HG02938 (cell line): ENCODE data around the gene IRX4.
"Not testable (repeated sequence)": the region's sequence is repeated elsewhere in the genome, so short reads cannot be mapped to it uniquely, and the experiment has no call there.

Experiments used
- ATAC-seq: cut with Tn5 transposase; IDR thresholded peaks from one replicate; pipeline ENCODE4 v1.9.1; 2021; ENCODE audit warnings: mild to moderate bottlenecking, moderate library complexity; ENCODE audit not compliant: unreplicated experiment

Gene IRX4

DNA sequence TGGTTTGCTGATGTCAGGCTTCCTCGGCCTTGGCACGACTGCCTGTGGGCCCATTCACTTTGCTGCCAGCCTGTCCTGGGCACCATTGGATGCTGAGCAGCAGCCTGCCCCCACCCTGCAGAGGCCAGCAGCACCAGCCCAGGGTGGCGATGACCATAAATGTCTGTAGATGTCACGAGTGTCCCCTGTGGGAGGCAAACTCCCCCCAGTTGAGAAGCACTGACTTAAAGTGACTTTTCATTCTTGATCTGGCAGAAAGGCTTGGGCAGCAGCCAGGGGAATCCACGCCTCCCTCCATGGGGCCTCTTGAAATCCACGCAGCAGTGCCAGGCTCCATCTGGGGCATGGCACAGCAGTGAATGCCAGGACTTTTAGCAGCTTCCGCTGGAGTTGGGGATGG is 21.8 kb downstream of the IRX4 start:
- ATAC-seq, result no peak

DNA sequence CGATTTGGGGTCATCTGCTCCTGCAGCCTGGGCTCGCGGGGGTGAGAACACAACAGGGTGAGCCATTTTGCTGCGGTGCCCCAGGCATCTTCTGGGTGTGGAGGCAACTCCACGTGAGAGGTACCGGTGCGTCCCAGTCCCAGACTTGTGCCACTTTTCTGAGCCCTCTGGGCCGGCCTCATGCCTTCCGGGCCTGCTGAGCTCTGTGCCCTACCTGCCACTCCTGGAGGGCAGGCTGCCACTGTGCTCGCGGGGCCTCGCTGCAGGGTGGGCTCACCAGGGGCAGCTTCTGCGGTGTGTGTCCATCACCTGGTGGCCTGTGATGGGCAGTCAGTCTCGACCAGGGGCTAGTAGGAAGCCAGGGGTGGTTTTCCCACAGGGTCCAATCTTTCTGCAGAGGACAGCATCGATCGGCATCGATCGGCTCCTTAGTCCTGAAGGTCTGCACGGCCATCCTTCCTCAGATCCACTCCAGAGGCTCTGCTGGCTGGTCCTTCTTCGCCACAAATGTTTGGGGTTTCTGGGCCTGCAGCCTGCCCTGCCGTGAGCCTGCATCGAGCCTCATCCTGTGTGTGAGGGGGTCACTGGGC is 22.6 kb downstream of the IRX4 start:
- ATAC-seq, result no peak

DNA sequence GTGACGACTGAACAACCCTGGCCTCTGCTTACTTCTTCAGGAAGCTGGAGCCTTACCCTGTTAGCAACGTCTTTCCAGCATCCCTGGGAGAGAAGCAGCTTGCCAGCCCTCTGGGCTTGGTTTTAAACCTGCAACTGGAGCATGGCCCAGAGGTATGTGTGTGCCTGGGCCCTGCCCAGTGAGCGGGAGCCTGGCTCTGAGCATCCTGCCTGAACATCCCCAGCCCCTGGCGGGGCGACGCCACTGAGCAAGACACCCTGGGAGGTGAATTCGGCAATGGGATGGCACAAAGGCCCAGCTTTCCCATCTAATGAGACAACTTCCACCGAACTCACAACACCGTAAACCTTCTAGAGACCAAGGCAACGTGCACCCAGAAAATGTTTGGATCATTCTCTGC is 23.6 kb downstream of the IRX4 start:
- ATAC-seq, result no peak

DNA sequence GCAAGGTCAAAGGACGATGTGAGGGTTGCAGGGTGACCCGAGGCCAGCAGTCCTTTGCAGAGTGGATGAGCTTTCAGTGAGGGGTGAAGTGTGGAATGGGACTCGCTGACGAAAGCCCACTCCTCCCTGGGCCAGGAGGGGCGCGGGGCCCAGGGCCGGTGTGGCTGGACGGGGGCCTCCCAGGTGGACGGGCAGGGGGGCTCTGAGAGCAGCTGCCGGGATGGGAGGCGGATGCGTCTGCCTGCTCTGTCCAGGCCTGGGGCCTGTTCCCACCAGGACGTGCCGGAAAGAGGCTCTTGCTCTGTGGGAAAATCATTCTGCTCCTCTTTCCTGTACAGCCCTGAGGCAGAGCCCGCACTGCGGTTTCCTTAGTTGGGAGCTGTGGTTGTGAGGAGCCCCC is 24.3 kb downstream of the IRX4 start:
- no peak for ATAC-seq

DNA sequence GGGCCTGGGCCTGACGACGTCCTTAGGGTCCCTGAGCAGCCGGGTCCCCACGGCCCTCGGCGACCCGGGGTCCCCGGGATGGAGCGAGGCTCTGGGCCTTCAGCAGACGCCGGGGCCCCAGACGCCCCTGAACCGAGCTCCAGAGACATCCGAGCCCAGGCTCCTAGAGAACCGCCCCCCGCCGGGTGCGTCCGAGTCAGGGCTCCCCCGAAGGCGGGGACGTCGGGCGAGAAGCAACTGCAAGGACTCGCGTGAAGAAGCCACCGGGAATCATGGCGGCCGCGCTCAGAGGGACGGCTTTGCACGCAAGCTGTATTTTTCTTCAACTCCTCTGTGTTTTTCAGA is 25.5 kb downstream of the IRX4 start:
- ATAC-seq, result no peak

DNA sequence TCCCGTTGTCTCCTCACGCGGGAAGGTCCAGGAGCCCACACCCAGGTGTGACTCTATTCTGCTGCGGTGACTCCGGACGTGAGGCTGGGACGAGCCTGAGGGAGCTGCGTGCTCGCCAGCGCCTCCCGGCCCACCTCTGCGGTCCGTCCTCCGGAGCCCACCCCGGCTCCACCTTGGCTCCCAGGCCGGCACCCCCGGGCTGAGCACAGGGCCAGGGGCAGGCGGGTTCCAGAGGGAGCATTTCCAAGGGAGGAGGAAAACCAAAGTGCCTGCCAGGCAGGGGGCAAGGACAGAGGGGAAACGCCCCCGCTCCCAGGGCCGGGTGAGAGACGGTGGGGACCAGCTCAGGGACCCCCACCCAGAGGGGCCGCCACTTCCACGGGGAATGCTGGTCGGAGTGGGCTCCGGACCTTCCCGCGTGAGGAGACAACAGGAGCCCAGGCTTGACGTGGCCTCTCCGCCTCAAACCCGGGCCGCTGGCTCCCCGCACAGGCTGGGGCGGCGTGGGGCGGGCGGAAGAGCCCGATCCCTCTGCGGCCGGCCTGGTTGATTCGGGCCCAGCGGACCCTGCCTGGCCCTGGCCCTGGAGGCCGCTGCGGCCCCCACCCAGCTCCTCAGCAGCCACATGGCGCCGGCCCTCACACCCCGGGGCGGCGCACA is 26.0 kb downstream of the IRX4 start:
- no peak for ATAC-seq

DNA sequence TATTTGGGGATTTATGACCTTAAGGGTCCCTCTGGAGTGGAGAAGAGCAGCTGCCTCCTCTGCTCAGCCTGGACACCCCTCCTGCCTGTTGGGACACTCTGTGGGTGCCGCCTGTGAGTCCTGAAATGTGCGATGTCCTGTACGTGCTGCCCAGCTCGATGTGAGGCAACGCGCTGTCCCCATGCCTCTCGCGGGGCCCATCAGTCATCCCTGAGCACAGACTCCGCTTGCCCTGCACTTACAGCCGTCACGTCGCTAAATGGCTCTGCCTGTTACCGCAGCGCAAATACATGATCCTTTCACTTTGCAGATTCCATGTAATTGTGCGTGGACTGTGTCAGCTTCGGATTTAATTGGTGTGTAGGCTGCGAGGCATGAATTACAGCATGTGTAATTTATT is 27.1 kb downstream of the IRX4 start:
- ATAC-seq, result no peak

DNA sequence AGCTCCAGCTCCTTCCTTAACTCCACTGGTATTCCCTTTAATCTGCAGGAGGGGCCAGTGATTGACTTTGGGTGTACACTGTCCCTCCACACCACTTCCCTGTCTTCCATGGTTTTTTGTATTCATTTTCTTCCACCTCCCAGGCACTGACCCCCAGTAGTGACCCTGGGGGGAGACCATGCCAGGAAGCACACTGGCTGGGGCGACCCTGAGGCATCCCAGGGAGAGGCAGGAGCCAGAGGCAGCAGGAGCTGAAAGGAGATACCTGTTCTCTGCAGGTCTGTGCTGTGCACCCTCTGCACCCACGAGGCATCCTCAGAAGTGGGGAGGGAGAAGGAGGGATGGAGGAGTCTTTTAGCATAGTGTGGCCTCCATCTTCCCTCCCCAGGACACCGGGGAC is 27.6 kb downstream of the IRX4 start:
- ATAC-seq, result no peak

DNA sequence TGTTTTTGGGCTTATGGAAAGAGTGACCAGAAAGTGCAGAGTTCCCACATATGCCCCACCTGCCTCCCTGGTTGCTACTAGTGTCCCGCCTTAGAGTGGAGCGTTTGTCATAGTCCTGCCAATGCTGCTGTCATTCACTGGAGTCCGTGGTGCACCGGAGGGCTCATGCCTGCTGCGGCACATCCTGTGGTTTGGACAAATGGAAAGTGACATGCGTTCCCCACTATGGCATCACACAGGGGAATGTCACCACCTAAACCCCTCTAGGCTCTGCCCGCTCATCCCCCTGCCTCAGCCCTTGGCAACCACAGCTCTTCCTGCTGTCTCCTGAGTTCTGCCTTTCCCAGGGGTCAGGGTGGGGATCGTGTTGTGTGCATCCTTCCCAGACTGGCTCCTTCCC is 29.2 kb downstream of the IRX4 start:
- ATAC-seq, result no peak

DNA sequence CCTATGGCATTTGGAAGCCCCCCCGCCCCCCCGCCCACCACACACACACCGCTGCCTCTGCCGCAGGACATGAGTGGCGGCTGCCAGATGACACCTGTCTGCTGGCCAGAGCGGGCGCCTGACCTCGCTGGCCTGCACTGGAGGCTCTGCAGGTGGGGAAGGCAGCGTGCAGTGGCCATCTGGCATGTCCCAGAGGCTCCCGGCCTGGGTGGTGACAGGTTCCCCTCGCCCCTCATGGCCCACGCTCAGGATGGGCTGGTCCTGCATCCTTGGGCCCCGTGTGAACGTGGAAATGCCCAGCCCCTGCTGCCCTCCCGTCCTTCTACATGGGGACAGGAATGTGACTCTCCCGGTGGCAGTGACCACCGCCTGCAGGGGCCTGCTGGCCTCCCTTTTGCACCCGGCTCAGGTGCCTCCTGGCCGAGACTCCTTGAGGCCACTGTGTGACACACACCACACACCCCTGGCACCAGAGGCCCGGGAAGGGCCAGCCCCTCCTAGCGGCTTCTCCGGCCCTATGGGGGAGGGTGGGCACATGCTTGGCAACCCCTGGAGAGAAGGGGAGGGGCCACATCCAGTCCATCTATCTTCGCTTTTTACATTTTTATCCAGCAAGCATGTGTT is 30.3 kb downstream of the IRX4 start:
- ATAC-seq, result no peak

DNA sequence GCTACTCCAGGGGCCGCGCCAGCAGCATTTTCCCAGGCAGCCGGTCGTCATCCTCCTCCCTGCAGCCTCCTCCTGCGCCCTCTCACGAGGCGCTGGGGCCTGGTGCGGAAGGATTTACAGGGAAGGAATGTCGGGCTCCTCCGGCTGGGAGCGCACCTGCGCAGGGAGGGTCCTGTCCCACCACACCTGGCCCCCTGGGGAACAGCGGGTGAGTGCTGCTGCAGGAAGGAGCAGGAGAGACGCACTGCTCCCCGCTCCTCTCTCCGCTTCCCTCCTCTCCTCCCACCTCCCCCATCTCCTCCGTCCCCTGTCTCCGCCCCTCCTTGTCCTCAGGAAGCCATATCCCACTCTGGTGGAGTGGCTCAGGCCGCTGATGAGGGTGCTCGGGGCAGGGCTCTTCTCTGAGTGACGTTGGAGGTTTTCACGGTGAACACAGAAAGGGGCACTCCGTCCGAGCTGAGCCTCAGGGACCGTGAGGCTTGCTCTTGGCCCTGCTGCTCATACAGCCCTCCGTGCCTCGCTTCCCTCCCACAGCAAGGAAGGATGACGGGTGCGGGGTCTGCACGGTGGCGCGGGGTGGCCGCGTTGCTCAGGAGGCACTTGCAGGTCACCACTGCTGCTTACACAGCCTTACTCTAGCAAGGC is 31.3 kb downstream of the IRX4 start:
- no peak for ATAC-seq

DNA sequence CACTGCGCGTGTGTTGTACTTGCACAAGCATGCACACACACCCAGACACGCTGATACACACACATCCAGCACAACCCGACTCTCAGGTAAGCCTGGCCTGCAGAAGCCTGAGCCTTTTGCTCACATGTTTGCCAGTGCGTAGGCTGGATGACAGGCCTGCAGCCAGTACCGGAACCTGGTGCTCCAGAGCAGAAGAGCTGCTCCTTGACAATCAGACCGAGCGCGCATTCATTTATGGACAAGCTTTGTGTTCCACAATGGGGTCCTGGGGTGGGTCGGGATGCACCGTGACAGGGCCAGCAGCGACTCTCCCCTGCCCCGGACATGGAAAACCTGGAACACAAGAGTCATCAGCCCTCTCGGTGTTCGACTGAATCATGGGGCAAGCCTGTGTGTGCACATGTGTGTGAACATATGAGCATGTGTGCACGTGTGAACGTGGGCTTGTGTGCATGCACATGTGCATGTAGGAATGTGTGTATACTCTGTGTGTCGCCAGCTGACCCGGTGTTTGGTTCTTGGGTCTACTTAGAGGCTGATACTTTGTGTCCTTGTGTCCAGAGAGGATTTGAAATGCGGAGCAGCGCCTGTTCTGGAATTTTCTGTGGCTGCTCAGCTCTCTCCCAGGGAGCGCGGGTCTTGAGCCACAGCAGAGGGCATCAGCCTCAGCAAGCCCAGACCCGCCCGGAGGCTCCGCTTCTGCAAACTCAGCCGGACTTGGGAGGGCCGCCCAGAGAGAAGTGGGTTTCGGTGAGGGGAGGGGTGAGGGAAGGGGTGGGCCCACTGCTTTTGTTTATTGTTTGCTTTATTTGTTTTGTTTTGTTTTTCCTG is 32.2 kb downstream of the IRX4 start:
- ATAC-seq, result no peak

DNA sequence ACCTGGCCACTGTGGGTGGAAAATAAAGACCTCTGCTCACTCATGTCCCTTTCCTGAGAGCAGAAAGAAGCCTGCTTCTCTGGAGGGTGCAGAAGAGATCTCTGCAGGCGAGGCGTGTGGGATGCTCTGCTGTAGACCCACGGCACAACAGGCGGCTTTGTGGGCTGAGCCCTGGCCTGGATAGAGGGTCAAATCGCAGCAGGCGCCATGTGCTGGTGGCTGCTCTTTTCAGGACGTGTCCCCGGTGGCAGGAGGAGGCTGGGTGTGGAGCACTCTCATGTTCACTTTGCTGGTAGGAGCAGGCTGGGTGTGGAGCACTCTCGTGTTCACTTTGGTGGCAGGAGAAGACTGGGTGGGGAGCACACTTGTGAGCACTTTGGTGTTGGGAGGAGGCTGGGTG is 35.1 kb downstream of the IRX4 start:
- no peak for ATAC-seq

DNA sequence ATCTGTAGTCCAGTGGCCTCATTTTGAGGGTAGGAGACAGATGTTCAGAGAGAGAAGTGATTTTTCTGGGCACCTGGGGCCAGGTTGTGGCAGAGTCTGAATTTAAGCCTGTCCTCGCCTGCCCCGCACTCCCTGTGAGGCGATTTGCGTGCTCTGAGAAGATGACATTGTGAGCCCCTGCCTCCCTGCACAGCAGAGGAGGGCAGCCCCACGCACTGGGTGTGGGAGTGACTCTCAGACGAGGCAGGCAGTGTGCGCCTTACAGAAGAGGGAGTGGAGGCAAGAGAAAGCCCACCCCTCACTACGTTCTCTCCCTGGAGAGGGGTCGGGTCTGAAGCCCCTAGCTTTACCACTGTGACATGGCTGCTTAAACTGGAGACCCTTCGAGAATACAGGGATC is 35.7 kb downstream of the IRX4 start:
- ATAC-seq, result no peak

DNA sequence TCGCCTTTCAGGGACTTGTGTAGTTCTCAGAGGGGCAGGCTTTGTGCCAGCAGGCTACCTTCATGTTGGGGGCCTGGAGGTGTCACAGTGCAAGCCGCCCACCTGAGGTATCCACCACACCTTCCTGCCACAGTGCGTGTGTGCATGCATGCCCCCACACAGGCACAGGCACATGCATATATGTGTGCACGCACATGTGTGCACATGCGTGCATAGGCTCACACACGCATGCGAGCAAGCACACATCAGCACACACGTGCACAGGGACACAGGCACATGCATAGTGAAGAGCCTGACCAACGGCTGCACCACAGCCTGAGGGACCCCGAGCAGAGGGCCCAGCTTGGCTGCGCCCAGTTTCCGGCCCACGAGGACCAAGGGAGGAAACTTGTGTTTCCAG is 36.1 kb downstream of the IRX4 start:
- no peak for ATAC-seq

DNA sequence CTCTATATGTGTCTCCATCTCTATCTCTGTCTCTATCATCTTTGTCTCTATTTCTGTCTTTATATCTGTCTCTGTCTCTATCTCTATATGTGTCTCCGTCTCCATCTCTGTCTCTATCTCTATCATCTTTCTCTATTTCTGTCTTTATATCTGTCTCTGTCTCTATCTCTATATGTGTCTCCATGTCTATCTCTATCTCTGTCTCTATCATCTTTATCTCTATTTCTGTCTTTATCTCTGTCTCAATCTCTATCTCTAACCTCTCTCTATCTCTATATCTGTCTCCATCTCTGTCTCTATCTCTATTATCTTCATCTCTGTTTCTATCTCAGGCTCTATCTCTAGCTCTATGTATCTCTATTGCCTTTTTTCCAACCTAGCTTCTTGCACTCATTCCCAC is 37.0 kb downstream of the IRX4 start:
- no peak for ATAC-seq

DNA sequence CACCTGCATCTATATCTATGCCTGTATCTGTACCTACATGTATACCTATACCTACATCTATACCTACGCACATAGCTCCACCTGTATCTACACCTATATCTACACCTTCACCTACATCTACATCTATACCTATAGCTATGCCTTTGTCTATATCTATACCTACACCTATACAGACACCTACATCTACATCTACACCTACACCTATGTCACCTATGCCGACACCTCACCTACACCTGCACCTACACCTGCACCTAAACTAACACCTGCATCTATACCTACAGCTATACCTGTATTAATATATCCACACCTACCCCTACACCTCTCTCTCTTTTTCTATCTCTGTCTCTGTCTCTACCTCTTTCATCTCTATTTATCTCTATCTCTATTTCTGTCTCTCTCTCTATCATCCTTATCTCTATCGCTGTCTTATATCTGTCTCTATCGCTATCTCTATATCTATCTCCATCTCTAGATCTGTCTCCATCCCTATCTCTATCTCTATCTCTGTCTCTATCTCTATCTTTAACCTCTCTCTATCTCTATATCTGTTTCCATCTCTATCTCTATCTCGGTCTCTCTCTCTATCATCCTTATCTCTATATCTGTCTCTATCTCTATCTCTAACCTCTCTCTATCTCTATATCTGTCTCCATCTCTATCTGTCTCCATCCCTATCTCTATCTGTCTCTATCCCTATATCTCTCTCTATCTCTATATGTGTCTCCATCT is 37.9 kb downstream of the IRX4 start:
- no peak for ATAC-seq

DNA sequence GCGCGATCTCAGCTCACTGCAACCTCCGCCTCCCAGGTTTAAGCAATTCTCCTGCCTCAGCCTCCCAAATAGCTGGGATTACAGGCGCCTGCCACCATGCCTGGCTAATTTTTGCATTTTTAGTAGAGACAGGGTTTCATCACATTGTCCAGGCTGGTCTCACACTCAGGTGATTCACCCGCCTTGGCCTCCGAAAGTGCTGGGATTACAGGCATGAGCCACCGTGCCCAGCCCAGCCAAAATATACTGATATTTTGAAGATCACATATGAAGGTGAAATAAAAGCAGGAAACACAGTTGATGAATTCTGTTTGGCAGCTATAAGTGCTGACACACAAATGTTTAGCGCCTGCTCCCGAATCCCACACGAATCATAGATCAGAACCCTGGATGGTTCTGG is 39.0 kb downstream of the IRX4 start:
- not testable (repeated sequence) for ATAC-seq

DNA sequence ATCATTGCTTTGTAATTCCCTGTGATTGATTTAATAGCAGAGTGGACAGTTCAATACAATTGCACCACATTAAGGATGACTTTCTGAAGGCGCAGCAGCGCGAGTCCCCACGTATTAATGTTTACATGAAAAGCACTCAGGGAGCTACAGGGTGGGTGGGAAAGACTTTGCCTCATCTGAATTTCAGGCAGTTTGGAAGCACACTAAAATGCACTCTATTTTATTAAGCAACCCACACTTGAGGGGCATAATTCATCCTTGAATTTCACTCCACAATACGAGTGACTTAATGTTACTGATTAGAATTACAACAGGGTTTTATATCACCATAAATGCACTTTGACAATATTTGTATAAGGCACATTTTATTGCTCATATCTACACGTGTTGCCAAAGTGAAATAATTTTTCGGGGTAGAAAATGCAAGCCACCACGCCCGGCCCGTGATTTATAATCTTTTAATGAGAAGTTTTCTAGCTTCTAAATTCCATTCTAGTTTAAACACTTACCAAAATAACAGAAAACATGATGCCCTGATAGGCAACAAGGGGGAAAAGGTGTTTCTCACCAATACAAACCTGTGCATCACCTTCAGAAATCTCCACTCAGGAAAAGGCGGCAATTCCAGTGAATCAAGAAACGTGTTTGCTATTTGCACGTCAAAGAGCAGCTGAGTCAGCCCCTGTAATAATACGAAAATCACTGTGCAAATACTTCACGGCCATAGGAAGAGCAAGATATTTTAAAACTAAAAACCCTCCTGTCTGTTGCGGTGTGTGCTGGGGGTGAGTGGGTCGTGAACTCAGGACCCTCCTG is 40.5 kb downstream of the IRX4 start:
- no peak for ATAC-seq
